ENCODE measurements around the gene FILIP1L. TPM values are rescaled to one million over a fixed set of nuclear protein-coding genes. Genes with fewer than 3 reads are reported as not detected.

The FILIP1L gene
- polyA plus RNA-seq, 3 donors, result 0.13 to 0.40 (median 0.25) TPM

DNA sequence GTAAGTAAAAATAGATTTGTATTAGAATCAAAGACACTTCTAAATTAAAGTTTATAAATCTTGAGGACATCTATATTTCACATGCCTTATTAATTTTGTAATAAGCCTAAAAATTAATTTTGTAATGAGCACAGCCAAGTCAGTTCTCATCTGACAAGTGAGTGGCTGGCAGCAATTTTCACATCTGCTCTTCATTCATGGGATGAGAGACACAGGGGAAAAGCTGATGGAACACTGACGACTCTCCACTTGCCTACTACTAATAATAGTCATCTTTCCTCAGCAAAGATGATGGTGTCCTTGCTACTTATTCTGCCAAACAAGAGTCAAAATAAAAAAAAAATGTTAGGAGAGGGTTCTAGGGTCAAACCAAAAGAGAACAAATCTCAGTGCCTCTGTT is 311.0 kb downstream of the FILIP1L start:
- no peaks in the 10 kb centered on the region for H4K20me1 ChIP-seq (ENCODE audit: insufficient read depth, low read length)
- H3K9me3 Mint-ChIP-seq, result peaks cover 8 to 26% (median 17%) of the 10 kb centered on the region in 7 donors
- H3K4me1 ChIP-seq (ENCODE audit: control insufficient read depth in 1 of 2, insufficient read depth in 2 of 2, low read length in 2 of 2), result no peaks in the 10 kb centered on the region
- H3K4me3 Mint-ChIP-seq, result no peak overlapping the region
- no peaks in the 10 kb centered on the region for H3K36me3 Mint-ChIP-seq
- H3K4me2 ChIP-seq (replicated peaks; ENCODE audit: extremely low read depth, low read length, poor library complexity, severe bottlenecking), result no peak overlapping the region
- WGBS (ENCODE audit: insufficient coverage), result no CpG with 5 or more reads among the region's 1 CpG
- peaks cover 10 to 15% of the 10 kb centered on the region in 2 donors for H3K9me3 ChIP-seq (replicated peaks in 1 of 2; ENCODE audit: control insufficient read depth in 1 of 2, insufficient read depth in 1 of 2, low read length in 2 of 2)
- H3K9ac ChIP-seq (ENCODE audit: insufficient read depth, low read length, poor library complexity, severe bottlenecking), result no peak overlapping the region
- peaks cover 0 to 3% (median 0%) of the 10 kb centered on the region in 3 donors for H3K27me3 Mint-ChIP-seq (ENCODE audit: low read depth in 3 of 3)
- H3K4me3 ChIP-seq (replicated peaks in 1 of 3; ENCODE audit: low read depth in 2 of 3, low read length in 3 of 3), result no peak overlapping the region
- intact Hi-C loops (cut with micrococcal nuclease), result no loop called here
- no peaks in the 10 kb centered on the region for H3K36me3 ChIP-seq (replicated peaks in 1 of 2; ENCODE audit: control insufficient read depth in 1 of 2, insufficient read depth in 2 of 2, low read length in 2 of 2)
- H3K27ac ChIP-seq (ENCODE audit: low read depth in 1 of 2, low read length in 2 of 2), result no peak overlapping the region
- no peak for DNase-seq
- H3K27ac Mint-ChIP-seq, result no peak overlapping the region
- peaks cover 1% of the 10 kb centered on the region for H3K4me1 Mint-ChIP-seq
- H3K79me2 ChIP-seq (ENCODE audit: insufficient read depth, low read length), result no peaks in the 10 kb centered on the region
- no peak overlapping the region for H2AFZ ChIP-seq (ENCODE audit: insufficient read depth, low read depth, low read length, poor library complexity, severe bottlenecking)
- no peaks in the 10 kb centered on the region for H3K27me3 ChIP-seq (ENCODE audit: control insufficient read depth in 2 of 2, insufficient read depth in 2 of 2, low read length in 2 of 2)
- TF ChIP-seq, protein P1, sequence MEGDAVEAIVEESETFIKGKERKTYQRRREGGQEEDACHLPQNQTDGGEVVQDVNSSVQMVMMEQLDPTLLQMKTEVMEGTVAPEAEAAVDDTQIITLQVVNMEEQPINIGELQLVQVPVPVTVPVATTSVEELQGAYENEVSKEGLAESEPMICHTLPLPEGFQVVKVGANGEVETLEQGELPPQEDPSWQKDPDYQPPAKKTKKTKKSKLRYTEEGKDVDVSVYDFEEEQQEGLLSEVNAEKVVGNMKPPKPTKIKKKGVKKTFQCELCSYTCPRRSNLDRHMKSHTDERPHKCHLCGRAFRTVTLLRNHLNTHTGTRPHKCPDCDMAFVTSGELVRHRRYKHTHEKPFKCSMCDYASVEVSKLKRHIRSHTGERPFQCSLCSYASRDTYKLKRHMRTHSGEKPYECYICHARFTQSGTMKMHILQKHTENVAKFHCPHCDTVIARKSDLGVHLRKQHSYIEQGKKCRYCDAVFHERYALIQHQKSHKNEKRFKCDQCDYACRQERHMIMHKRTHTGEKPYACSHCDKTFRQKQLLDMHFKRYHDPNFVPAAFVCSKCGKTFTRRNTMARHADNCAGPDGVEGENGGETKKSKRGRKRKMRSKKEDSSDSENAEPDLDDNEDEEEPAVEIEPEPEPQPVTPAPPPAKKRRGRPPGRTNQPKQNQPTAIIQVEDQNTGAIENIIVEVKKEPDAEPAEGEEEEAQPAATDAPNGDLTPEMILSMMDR (IDR thresholded peaks at IDR 0.05), result no peak

DNA sequence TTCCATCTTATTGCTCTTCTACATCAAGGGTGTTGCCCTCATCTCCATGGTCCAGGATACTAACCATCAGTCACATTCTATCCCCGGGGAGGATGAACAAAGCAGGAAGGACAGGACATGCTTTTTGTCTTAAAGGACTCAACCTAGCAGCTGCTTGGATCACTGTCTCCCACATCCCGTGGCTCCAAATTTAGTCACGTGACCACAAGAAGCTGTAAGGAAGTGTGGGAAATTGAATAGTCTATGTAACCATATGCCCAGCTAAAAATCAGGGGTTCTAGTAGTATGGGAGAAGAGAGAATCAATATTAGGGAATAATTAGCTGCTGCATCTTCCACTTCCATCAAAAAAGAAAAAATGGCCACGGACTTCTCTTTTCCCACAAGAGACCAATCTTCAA is 314.9 kb downstream of the FILIP1L start:
- Histone ChIP-seq H3K4me2 (replicated peaks; ENCODE audit: extremely low read depth, low read length, poor library complexity, severe bottlenecking) (no peak overlapping the region), H3K4me1 (ENCODE audit: control insufficient read depth in 1 of 2, insufficient read depth in 2 of 2, low read length in 2 of 2) (no peaks in the 10 kb centered on the region), H3K36me3 (replicated peaks in 1 of 2; ENCODE audit: control insufficient read depth in 1 of 2, insufficient read depth in 2 of 2, low read length in 2 of 2) (no peaks in the 10 kb centered on the region), H3K4me3 (replicated peaks in 1 of 3; ENCODE audit: low read depth in 2 of 3, low read length in 3 of 3) (no peak overlapping the region), H3K9me3 (replicated peaks in 1 of 2; ENCODE audit: control insufficient read depth in 1 of 2, insufficient read depth in 1 of 2, low read length in 2 of 2) (peaks cover 0 to 6% of the 10 kb centered on the region in 2 donors), H4K20me1 (ENCODE audit: insufficient read depth, low read length) (no peaks in the 10 kb centered on the region), H3K9ac (ENCODE audit: insufficient read depth, low read length, poor library complexity, severe bottlenecking) (no peak overlapping the region), H3K27me3 (ENCODE audit: control insufficient read depth in 2 of 2, insufficient read depth in 2 of 2, low read length in 2 of 2) (no peaks in the 10 kb centered on the region), H2AFZ (ENCODE audit: insufficient read depth, low read depth, low read length, poor library complexity, severe bottlenecking) (no peak overlapping the region), H3K27ac (ENCODE audit: low read depth in 1 of 2, low read length in 2 of 2) (no peak overlapping the region), H3K79me2 (ENCODE audit: insufficient read depth, low read length) (no peaks in the 10 kb centered on the region)
- no peak overlapping the region for H3K27ac Mint-ChIP-seq
- TF ChIP-seq, protein P1 (IDR thresholded peaks at IDR 0.05), result no peak
- WGBS (ENCODE audit: insufficient coverage), result 100% methylated on average over 1 of the region's 4 CpGs
- H3K9me3 Mint-ChIP-seq, result peaks cover 0 to 11% (median 4%) of the 10 kb centered on the region in 7 donors
- peaks cover 0 to 5% (median 0%) of the 10 kb centered on the region in 3 donors for H3K27me3 Mint-ChIP-seq (ENCODE audit: low read depth in 3 of 3)
- H3K36me3 Mint-ChIP-seq, result no peaks in the 10 kb centered on the region
- no peaks in the 10 kb centered on the region for H3K4me1 Mint-ChIP-seq
- no peak for DNase-seq
- intact Hi-C loops (cut with micrococcal nuclease), result no loop called here
- H3K4me3 Mint-ChIP-seq, result no peak overlapping the region

All from CD14-positive monocyte (primary cell).